Measurements from ENCODE around the gene FOSL2.

FOSL2 gene

DNA sequence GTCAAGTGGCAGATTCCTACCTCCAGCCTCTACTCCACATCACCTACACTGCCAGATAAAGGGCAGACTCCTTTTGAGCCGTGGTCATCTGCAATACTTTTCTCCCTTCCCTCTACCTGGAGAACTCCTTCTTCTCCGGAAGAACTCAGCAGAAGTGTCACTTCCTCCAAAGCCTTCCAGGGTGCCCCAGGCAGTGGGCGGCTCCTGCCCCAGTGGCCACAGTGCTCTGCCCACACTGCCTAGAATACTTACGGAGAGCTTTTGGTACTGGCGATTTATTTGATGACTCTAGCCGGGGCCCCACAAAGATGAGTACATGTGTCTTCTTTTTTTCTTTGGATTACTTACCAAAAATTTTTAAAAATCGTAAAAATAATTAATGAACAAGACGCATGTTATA is 39.7 kb downstream of the FOSL2 start:
- no peak for DNase-seq (ENCODE audit: low read depth)

DNA sequence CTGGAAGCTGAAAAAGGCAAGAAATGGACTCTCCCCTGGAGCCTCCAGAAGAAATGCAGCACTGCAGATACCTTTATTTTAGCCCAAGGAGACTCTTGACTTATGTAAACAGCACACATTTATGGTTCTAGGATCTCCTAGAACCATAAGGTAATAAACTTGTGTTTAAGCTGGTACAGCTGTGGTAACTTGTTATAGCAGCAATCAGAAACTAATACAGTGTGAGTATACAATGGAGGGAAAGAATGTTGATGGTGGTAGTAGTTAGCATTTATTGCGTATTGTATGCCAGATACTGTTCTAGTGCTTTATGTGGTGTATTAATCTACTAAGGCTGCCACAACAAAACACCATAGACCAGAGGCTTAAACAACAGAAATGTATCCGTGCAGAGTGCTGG is 40.6 kb downstream of the FOSL2 start:
- no peak for DNase-seq (ENCODE audit: low read depth)

DNA sequence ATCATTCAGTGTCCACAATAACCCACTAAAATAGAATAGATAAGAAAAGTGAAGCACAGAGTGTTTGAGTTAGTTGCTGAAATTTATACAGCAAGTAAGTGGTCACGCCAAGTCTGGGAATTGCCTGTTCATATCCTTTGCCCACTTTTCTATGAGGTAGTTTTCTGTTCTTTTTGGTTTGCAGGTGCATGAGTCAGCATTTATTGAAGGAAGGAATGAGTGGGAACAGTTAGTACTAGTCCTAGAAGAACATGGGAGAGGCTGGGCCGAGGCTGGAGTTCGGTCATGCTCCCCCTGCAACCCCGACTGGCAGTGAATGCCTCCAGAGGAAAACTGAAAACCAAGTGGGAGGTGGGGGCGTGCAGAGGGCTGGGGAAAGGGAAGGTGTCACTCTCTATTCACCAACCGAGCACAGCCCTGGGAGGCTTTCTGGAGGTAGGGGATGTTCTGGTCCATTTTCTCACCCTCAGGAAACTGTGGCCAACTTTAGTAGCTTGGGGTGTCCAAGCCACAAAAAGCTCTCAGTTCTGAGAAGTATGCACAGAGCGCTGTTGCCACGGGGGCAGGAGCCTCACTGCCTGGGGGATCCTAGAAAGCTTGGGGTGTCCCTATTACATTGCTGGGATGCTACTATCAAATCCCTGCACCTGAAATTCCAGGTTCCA is 41.4 kb downstream of the FOSL2 start:
- DNase-seq (ENCODE audit: low read depth): no peak

DNA sequence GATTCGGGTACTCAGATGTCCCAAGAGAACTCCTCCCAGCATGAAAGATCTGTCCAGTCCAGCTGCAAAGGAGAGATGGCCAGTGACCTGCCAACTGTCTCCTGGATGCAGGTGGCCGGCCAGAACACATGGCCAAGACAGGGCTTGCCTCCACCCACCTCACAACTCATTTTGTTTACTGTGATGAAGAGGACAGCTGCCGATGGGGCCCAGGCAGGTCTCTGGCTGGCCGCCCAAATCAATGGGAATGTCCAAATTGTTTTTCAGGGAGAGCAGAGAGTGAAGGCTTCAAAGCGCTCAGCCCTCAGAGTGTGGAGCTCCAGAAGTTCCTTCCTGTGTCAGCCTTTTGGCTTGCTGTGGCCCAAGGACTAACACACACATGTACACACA is 41.9 kb downstream of the FOSL2 start:
- no peak for DNase-seq (ENCODE audit: low read depth)

DNA sequence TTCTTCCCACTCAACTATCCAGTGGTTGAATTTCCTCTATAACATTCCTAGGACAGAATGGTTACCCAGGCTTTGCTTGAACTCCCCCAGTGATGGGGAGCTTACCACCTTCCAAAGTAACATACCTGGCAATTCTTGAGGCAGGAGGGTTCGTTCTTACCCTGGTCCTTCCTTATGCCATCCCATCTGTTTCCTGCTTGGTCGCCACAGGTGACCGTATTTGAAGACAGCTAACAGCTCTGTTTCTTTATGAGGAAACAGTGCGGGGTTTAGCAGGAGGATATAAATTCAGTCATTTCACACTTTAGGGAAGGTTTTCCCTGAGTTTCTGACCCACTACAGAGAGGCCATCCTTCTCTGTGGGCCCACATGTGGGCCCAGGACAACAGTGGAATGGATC is 42.6 kb downstream of the FOSL2 start:
- no peak for DNase-seq (ENCODE audit: low read depth)

DNA sequence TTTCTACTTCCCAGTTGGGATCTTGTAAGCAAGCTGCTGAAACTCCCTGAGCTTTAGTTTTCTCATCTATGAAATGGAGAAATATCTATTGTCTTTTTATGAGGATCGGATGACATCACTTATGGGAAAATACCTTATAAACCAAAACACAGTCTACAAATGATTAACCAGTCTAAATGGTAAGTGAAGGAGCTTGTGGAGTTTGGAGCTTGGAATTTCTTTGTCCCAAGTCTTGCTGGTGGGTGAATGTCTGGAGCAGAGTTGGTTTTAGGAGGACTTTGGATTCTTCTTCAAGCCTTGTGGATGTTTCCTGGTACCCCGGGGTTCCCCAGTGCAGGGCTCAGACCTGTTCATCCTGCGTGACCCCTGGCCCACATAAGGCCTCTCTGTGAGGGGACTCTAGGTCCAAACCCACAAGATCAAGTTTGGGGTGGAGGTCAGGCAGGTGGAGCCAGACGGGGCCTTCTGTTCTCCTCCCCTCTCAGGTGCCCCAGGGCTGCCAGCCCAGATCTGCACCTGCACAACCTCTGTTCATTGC is 43.2 kb downstream of the FOSL2 start:
- no peak for DNase-seq (ENCODE audit: low read depth)

DNA sequence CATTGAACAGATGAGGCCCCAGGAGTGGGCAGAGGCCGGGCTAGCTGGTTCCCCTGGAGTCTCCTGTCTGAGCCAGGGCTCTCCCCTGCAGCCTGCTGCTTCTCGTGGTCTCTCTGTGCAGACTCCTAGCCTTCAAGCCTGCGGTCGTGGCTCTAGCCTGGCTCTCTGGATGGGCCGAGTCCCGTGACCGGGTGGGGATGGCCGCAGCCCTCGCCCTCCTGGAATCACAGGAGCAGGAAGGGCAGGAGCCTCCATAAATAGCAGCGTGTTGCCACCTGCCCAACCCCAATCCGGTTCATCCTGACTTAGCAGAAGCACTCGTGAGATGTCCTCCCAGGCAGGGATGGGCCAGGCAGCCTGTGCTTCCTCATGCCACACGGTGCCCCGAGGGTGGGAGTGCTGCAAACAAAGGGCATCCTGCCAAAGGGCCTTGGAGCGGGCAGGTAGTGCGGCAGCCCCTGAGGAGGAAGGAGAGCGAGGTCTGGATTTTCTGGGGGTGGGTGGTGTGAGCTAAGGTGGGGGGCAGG is 43.9 kb downstream of the FOSL2 start:
- no peak for DNase-seq (ENCODE audit: low read depth)

DNA sequence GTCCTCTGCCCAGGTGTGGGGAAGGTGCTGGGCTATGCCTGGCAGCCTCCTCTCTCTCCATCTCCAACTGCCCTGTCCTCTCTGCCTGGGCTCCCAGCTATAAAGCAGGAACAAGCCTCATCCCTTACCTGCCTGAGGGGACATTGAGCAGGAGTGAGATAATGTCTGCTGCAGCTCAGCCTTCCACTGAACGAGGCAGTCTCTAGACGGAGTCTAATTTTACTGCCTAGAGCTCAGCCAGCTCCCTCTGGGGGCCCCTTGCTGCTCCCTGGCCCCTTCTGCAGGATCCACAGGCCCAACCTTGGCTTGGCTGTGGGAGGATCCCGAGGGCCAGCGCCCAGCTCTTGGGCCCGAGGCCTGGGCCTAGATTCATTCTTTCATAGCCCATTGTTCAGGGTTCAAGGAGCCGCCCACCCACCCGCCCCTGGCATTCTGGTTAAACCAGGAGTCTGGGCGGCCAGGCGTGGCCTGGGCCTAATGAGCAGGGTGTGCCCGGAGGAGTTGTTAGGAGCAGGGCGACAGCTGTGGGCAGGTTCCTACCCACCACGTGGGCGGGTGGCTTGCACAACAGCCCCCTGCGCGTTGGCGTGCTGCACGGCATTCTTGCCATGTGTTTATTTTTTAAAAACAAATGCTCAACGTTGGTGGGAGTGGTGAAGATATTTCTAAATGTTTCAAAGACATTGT is 44.6 kb downstream of the FOSL2 start:
- no peak for DNase-seq (ENCODE audit: low read depth)

DNA sequence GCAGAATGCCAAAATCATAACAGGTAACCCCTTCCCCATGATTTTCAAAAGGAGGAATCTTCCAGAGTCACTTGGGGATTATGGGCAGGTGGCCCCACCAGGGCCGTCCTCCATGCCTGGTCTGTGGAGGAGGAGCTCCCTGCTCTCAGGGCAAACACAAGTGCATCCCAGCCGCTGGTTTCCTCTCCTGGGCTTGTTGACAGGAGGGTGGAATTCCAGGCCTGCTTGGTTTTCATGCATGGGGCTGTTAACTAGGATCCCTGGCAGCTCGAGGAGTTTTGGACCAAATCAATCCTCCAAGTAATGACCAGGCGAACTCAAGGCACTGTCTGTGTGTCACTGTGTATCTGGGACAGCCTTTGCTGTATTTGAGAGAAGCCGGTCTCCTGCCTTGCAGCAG is 45.3 kb downstream of the FOSL2 start:
- DNase-seq (ENCODE audit: low read depth): no peak

DNA sequence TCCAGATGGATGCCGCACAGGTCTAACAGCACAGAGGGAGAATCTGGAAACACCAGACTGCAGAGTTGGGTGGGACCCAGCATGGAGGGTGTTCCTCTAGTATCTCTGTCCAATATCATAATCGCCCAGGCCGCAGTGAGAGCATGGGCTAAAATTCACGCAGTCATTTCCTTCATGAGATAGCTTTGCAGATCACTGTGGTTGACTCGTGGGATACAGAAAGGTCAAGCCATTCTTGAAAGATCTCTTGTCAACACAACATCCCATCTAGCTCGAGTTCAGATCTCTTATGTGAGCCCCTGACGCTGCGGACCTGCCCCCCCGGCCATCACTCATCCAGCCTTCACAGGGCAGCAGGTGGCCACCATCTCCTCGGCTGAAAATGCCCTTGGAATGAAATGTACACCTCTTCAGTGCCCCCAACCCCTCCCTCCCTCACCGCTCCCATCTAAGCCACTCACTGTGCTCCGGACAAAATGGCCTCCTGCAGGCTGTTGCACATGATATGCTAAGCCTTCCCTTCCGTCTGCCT is 45.9 kb downstream of the FOSL2 start:
- no peak for DNase-seq (ENCODE audit: low read depth)

DNA sequence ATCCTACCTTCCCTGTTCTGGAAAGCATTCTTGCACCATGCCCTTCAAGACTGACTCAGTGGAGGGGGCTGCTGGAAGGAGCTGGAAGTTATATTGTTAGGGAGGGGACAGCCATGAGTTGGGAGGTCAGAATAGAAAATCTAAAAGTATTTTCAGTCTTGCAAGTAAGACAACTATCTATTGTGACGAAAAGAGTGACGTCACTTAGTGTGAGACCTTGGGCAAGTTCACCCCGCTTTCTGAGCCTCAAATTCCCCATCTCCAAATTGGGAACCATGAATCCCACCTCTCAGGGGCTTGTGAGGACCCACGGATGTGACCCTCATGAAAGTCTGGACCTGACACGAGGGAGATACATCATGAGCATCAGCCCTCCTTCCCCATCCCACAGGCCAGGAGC is 46.5 kb downstream of the FOSL2 start:
- no peak for DNase-seq (ENCODE audit: low read depth)

DNA sequence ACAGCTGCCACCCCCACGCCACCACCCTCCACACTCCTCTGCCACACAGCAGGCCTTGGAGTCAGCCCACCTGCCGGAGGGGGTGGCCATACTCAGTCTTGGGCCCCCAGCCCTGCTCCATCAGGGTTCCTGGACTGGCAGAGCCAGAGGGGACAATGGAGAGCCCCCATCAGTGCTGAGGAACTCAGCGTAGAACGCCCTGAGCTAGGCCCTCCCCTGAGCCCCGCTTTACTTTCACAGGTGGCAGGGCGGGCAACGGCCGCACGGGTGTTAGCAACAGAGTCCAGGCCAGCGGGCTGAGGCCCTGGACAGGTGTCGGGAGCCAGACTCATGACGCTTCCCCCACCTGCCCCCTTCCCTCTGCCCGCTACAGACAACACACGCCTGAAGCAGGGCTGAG is 47.1 kb downstream of the FOSL2 start:
- DNase-seq (ENCODE audit: low read depth): no peak

DNA sequence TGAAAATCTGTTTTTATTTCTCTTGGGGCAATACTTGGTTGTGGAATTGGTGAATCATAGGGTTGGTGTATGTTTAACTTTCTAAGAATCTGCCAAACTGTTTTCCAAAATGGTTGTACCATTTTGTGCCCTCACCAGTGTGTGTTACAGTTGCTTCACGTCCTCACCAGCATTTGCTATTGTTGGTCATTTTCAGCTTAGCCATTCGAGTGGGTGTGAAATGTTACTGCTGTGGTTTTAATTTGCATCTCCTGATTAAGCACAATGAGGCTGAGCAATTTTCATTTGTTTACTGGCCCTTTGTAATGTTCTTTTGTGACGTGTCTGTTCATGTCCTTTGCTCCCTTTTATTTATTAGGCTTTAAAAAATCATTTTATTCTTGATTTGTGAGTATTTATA is 49.7 kb downstream of the FOSL2 start:
- DNase-seq (ENCODE audit: low read depth): no peak

DNA sequence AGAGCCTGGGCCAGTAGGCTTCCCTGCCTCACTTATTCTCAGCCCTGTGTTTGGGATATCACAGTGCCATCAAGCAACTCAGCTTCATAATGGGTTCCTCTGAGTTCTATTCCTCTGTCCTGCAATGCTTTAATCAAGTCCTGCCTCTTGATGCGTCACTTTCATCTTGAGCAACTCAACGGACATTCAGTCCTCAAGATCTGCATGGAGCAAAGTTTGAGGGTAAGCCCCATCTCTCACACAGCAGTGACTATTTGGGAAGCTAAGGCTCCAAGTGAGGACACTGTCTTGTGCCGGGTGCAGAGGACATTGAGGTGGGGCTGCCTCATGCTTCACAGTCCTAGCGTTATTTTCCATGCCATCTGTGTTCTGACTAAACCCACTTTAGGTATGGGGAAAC is 52.3 kb downstream of the FOSL2 start:
- no peak for DNase-seq (ENCODE audit: low read depth)

DNA sequence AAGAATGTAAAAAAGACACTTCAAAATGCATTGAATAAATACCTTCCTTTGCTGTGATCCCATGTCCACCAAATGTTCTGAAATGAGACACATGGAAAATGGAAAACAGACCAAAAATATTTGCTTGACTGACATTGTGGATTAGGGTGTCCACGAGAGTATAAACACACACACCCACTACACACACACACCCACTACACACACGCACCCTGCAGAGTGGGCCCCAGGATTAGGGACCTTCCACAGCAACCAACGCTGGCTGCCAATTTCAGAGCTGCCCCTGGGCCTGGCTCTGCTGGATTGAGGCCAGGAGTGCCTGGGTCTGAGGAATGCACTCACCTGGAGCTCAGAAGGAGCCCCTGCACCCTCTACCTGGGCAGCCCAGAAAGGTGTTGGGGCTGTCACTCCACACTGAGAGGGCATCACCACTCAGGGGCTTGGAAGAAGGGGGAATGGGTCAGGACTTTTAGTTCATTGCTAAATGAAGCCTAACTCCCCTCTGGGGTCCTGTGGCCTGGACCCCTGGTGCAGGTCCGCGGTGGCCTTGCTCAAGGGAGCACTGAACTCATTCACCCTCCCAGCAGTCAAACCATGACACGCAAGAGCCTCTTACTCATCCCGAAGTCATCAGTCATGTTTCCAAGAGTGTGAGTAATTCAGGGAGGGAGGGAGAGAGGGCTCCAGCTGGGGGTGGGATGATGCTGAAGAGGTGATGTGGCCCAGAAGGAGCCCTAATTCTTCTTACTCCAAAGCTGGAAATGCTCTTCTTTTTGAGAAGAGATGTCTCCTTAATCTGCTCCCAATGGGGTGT is 53.0 kb downstream of the FOSL2 start:
- no peak for DNase-seq (ENCODE audit: low read depth)

DNA sequence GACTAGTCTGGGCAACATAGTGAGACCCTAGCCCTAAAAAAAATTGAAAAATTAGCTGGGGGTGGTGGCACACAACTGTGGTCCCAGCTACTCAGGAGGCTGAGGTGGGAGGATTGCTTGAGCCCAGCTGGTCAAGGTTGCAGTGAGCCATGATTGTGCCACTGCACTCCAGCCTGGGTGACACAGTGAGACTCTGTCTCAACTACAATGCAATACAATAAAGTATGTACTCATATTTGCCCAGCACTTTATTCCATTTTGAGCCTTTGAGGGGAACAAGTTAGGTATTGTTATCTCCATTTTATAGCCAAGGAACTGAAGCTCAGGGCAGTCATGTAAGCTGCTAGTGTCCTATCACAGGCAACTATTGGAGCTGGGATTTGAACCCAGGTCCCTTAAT is 53.9 kb downstream of the FOSL2 start:
- no peak for DNase-seq (ENCODE audit: low read depth)

DNA sequence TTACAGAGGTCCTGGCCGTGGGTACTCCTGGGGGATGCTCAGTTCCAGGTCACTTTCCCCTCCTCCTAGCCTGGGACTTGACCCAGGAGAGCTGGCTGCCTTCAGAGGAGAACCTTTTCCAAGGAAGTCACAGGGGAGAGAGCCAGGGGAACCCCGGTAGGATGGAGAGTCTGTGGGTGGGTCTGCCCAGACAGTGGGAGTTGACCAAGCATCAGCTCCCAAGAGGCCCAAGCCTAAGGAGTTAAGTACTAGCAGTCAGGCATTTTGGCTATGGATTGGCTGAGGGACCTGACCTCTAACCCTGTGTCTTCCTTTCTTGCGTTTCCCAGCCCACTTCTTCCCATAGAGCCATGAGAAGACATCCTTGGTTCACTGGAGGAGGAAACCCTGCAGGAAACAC is 54.4 kb downstream of the FOSL2 start:
- DNase-seq (ENCODE audit: low read depth): no peak

DNA sequence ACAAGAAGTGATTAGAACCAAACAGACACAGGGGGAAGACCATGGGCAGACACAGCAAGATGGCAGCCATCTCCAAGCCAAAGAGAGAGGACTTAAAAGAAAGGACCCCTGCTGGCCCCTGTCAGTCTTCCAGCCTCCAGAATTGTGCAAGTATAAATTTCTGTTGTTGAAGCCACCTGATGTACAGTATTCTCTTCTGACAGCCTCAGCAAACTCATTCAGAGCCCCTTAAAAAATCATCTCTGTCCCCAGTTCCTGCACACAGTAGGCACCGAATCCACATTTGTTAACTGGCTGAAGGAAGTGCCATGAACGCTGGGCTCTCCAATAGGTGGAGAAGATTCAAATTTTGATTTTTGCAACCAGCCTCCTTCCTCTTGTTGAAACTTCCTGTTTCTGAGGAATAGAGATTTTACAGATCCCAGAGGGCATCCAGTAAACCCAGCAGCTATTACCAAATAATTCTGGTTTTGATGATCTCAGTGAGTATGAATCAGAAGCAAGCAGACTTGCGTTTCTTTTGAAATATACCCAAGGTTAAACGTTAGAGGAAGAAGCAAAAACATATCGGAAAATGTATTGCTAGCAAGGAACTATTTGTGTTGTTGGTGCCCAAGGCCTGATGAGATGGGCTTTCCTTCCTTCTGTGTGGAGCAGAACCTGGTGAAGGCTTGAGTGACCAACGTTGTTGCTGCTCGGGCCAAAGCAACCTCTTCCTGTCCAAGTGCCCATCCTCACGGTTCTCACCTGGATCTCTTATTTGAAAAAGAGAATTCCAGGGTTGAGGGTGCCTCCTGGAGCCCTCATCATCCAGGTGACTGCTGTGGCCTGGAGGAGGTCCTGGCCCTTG is 55.5 kb downstream of the FOSL2 start:
- no peak for DNase-seq (ENCODE audit: low read depth)

DNA sequence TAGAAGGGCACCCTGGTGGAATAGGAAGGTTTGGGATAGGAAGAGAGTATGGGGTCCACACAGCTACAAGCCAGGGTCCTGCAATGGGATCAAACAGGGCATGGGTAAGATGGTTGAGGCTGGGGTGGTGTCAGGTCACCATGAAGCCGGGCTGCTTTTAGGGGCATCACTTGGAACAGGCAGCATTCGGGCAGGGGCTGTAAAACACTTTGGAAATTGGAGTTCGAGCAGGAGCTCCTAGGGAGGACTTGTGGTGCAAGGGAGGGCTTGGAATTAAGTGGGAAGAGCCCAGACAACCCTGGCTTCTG is 56.1 kb downstream of the FOSL2 start:
- DNase-seq (ENCODE audit: low read depth): no peak

DNA sequence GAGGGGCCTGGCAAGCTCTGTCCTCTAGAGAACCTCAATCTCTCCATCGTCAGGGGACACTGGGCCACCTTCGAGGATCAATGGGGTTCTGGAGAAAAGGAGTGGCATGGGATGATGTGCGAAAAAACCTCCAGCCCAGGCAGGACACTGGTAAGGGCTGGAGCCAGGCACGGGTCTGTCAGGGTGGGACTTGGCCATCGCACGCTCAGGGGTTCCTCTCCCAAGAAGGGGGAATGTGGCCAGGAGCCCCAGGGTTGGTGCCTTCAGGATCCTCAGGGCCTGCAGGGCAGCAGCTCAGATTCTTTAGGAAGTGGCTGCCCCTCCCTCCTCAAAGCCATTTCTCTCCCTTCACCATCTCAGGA is 56.4 kb downstream of the FOSL2 start:
- DNase-seq (ENCODE audit: low read depth): no peak

DNA sequence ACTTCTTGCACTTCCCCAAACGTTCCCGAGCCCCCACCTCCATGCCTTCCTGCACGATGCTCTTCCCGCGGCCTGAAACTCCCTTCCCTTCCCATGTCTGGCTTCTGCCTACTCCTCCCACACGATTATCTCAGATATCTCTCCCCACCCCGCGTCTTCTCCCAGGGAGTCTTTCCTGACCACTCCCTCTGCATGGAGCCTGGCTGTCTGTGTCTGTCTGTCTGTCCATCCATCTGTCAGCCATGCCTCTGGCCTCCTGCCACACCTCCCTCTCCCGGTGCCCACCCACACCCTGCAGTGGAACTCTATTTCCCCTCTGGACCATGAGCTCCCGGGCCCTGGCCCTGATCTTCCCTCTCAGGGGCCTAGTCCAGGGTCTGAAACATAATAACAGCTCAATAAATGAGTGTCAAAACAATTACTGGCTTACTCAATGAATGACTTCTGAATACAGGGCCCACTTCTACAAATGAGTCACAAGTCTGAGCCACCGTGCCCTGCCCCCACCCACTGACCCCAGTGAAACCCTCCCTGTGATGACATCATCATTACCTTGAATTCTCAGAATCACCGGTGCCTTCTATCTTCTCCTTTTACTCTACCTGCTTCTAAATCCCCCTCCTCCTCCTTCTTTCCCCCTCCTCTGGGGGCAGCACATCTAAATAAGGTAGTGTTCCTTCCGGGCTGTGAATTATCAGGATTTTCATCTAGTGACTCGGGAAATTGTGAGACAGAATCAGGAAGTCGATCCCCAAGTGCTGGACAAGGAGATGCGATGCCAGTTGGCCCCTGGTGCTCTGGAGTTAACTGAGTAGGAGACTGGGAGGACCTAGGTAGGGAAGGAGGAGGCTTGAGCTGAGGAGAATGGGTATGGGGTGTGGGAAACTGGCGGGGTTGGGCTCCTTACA is 57.1 kb downstream of the FOSL2 start:
- DNase-seq (ENCODE audit: low read depth): no peak

Data from T follicular helper cell (primary cell).